Activated CD4-positive, alpha-beta T cell treated with anti-CD3 and anti-CD28 coated beads, Interleukin-2, amount 50 U/mL, for 24 hours (primary cell): Measurements from ENCODE around the gene PKP3.
"Not testable (repeated sequence)": the region's sequence is repeated elsewhere in the genome, so short reads cannot be mapped to it uniquely, and the experiment has no call there.

Experiments used
- DNase-seq, 2 donors: peaks; one replicate each; pipeline ENCODE4 v3.0.0-alpha.2; 2020; ENCODE audit warnings: low read depth in 1 of 2, low spot score in 1 of 2

Gene PKP3

GRCh38 chr11:377883-378500 is 16.0 kb upstream of the PKP3 start:
- DNase-seq = no peak

- no peak for DNase-seq
Observed at GRCh38 chr11:379205-380094, 14.6 kb upstream of the PKP3 start.

GRCh38 chr11:380095-380480 is 13.9 kb upstream of the PKP3 start:
- no peak for DNase-seq

- DNase-seq = no peak
Observed at GRCh38 chr11:380491-380890, 13.5 kb upstream of the PKP3 start.

GRCh38 chr11:380996-381395 is 13.0 kb upstream of the PKP3 start:
- DNase-seq = no peak

GRCh38 chr11:381501-382072 is 12.4 kb upstream of the PKP3 start:
- DNase-seq = no peak

- DNase-seq = no peak
Observed at GRCh38 chr11:382081-382629, 11.9 kb upstream of the PKP3 start.

GRCh38 chr11:383431-383830 is 10.6 kb upstream of the PKP3 start:
- DNase-seq = no peak

GRCh38 chr11:384511-384910 is 9.5 kb upstream of the PKP3 start:
- no peak for DNase-seq

- DNase-seq = no peak
Observed at GRCh38 chr11:385594-386351, 8.2 kb upstream of the PKP3 start.

- DNase-seq = no peak
Observed at GRCh38 chr11:386483-386882, 7.5 kb upstream of the PKP3 start.

- DNase-seq = no peak
Observed at GRCh38 chr11:387193-387793, 6.7 kb upstream of the PKP3 start.

GRCh38 chr11:389369-389768 is 4.6 kb upstream of the PKP3 start:
- DNase-seq = not testable (repeated sequence)

- DNase-seq = no peak
Observed at GRCh38 chr11:390175-390574, 3.8 kb upstream of the PKP3 start.

GRCh38 chr11:391117-392017 is 2.6 kb upstream of the PKP3 start:
- no peak for DNase-seq

- no peak for DNase-seq
Observed at GRCh38 chr11:392102-392777, 1.8 kb upstream of the PKP3 start.

- no peak for DNase-seq
Observed at GRCh38 chr11:393219-394033, 583 bp upstream of the PKP3 start.

GRCh38 chr11:394858-395655 is 1.0 kb downstream of the PKP3 start:
- DNase-seq = no peak
